SK-N-SH (cell line): ENCODE measurements around the gene LRP6. TPM values are rescaled to one million over a fixed set of nuclear protein-coding genes. Genes with fewer than 3 reads are reported as not detected.

Experiments used
- CTCF ChIA-PET: fragments of 300-600, 350-600 bp; formaldehyde crosslinking; extraction: SDS; loops from one replicate; lab custom pipeline; 2021; lab: Yijun Ruan, JAX
- POLR2A ChIA-PET: fragments of 350-600 bp; sonication (Branson Sonifier 250); formaldehyde crosslinking; extraction: SDS; loops from one replicate; lab custom pipeline; 2020; ENCODE audit warnings: antibody characterized with exemption, inconsistent platforms; lab: Yijun Ruan, JAX
- DNase-seq: peaks from one replicate; pipeline ENCODE4 v3.0.0; 2012
- H2AFZ ChIP-seq: fragments of 200-600 bp; sonication (generic); 2 replicates; pipeline ENCODE4 v1.8.1; 2016; ENCODE audit warnings: antibody characterized with exemption, mild to moderate bottlenecking, low read depth
- H3F3A ChIP-seq: fragments of 200-600 bp; sonication (generic); replicated peaks from 2 replicates; pipeline ENCODE3; 2016; ENCODE audit warnings: antibody characterized with exemption, mild to moderate bottlenecking; ENCODE audit not compliant: insufficient read depth
- H3K27ac ChIP-seq, 2 experiments: fragments of 200-500 bp in 1 of 2; fragments of 200-600 bp in 1 of 2; sonication (Bioruptor generic) in 1 of 2; sonication (generic), shearing (Covaris generic) in 1 of 2; 2 replicates each; pipeline versions ENCODE4 v1.5.1 to v1.6.1; 2014 to 2016; ENCODE audit warnings: low read depth in 2 of 2, inconsistent platforms in 1 of 2, low read length in 1 of 2, mild to moderate bottlenecking in 1 of 2, mixed read lengths in 1 of 2
- H3K27me3 ChIP-seq: fragments of 200-600 bp; sonication (generic), shearing (Covaris generic); 2 replicates; pipeline ENCODE4 v1.6.1; 2016; ENCODE audit warnings: mixed run types; ENCODE audit not compliant: insufficient read depth
- H3K36me3 ChIP-seq, 2 experiments: fragments of 200-500 bp in 1 of 2; fragments of 200-600 bp in 1 of 2; sonication (Bioruptor generic) in 1 of 2; sonication (generic) in 1 of 2; replicated peaks in 1 of 2; 2 replicates each; pipeline versions ENCODE3 to v1.5.1; 2014 to 2016; ENCODE audit warnings: low read length in 1 of 2, mild to moderate bottlenecking in 1 of 2; ENCODE audit not compliant: insufficient read depth in 2 of 2, control insufficient read depth in 1 of 2
- H3K4me1 ChIP-seq, 2 experiments: fragments of 200-500 bp in 1 of 2; fragments of 200-600 bp in 1 of 2; sonication (Bioruptor generic) in 1 of 2; sonication (generic), shearing (Covaris generic) in 1 of 2; 2 replicates each; pipeline versions ENCODE4 v1.5.1 to v1.6.1; 2014 to 2016; ENCODE audit warnings: low read depth in 1 of 2, low read length in 1 of 2, mixed run types in 1 of 2; ENCODE audit not compliant: insufficient read depth in 2 of 2, control insufficient read depth in 1 of 2
- H3K4me2 ChIP-seq: fragments of 200-600 bp; sonication (generic), shearing (Covaris generic); 2 replicates; pipeline ENCODE4 v1.6.1; 2017; ENCODE audit warnings: mixed run types
- H3K4me3 ChIP-seq, 2 experiments: fragments of 200-500 bp in 1 of 2; fragments of 200-600 bp in 1 of 2; sonication (Bioruptor generic) in 1 of 2; sonication (generic), shearing (Covaris generic) in 1 of 2; 2 replicates each; pipeline versions ENCODE4 v1.5.1 to v1.8.1; 2014 to 2016; ENCODE audit warnings: low read depth in 2 of 2, inconsistent platforms in 1 of 2, low read length in 1 of 2, mild to moderate bottlenecking in 1 of 2, mixed read lengths in 1 of 2, moderate library complexity in 1 of 2
- H3K79me2 ChIP-seq: fragments of 200-600 bp; sonication (generic); 2 replicates; pipeline ENCODE4 v1.8.1; 2017; ENCODE audit warnings: mild to moderate bottlenecking; ENCODE audit not compliant: insufficient read depth
- H3K9ac ChIP-seq: fragments of 200-600 bp; sonication (generic); 2 replicates; pipeline ENCODE4 v1.6.1; 2017; ENCODE audit warnings: mixed run types
- H3K9me2 ChIP-seq: fragments of 200-600 bp; sonication (generic); 2 replicates; pipeline ENCODE4 v1.6.1; 2017; ENCODE audit warnings: mixed run types
- H3K9me3 ChIP-seq: fragments of 200-600 bp; sonication (generic); 2 replicates; pipeline ENCODE4 v1.6.1; 2017; ENCODE audit warnings: mixed run types, mild to moderate bottlenecking, moderate library complexity
- H4K20me1 ChIP-seq: fragments of 200-600 bp; sonication (generic); 2 replicates; pipeline ENCODE4 v1.6.1; 2017; ENCODE audit warnings: mild to moderate bottlenecking, mixed run types; ENCODE audit not compliant: insufficient read depth
- JUND ChIP-seq: IDR thresholded peaks from 2 replicates; pipeline ENCODE4 v1.4.0; 2012
- PBX3 ChIP-seq: IDR thresholded peaks from 2 replicates; pipeline ENCODE4; 2012
- RXRA ChIP-seq: IDR thresholded peaks from 2 replicates; pipeline ENCODE4 v1.4.0; 2012; ENCODE audit warnings: low read depth, mild to moderate bottlenecking, borderline replicate concordance
- SIN3A ChIP-seq: IDR thresholded peaks from 2 replicates; pipeline ENCODE4 v1.6.1; 2012; ENCODE audit warnings: low read depth, mild to moderate bottlenecking, low read length, moderate library complexity, borderline replicate concordance
- SMC3 ChIP-seq: IDR thresholded peaks from 2 replicates; pipeline ENCODE4 v1.6.1; 2012; ENCODE audit warnings: low read depth, low read length, improper control_type of control experiment
- TAF1 ChIP-seq: IDR thresholded peaks from 2 replicates; pipeline ENCODE4 v1.6.1; 2012; ENCODE audit warnings: low read depth, mild to moderate bottlenecking, low read length, moderate library complexity, borderline replicate concordance
- TCF12 ChIP-seq: IDR thresholded peaks from 2 replicates; pipeline ENCODE4 v1.4.0; 2012
- USF2 ChIP-seq: fragments of 150-350 bp; IDR thresholded peaks from 2 replicates; pipeline ENCODE4 v1.6.1; 2017; ENCODE audit warnings: antibody characterized with exemption, low read length, low read depth, borderline replicate concordance
- WGBS: methylation state at CpG from one replicate; pipeline ENCODE4 v1.1.6; 2017; ENCODE audit warnings: low lambda C conversion rate; 5-methylcytosine and 5-hydroxymethylcytosine counted together
- polyA plus RNA-seq, 3 experiments: library from polyadenylated mRNA; depleted of rRNA; stranded (reverse); fragments of >200 nt; gene quantifications; 2 replicates each; pipeline ENCODE4 v1.2.3, GENCODE V29; 2012
- TF ChIP-seq, protein P1 (sequence below): IDR thresholded peaks from 2 replicates; pipeline ENCODE4 v1.4.0; 2012; ENCODE audit warnings: low read depth, borderline replicate concordance

Gene LRP6
- polyA plus RNA-seq, 1 of the 3 experiments (the other 2 are of a cell fraction), result 13.7 TPM

GRCh38 chr12:12141000-12141399 is 125.8 kb downstream of the LRP6 start (continued):
- TF ChIP-seq, protein P1, sequence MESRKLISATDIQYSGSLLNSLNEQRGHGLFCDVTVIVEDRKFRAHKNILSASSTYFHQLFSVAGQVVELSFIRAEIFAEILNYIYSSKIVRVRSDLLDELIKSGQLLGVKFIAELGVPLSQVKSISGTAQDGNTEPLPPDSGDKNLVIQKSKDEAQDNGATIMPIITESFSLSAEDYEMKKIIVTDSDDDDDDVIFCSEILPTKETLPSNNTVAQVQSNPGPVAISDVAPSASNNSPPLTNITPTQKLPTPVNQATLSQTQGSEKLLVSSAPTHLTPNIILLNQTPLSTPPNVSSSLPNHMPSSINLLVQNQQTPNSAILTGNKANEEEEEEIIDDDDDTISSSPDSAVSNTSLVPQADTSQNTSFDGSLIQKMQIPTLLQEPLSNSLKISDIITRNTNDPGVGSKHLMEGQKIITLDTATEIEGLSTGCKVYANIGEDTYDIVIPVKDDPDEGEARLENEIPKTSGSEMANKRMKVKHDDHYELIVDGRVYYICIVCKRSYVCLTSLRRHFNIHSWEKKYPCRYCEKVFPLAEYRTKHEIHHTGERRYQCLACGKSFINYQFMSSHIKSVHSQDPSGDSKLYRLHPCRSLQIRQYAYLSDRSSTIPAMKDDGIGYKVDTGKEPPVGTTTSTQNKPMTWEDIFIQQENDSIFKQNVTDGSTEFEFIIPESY, result no peak

GRCh38 chr12:12138203-12139154 is 128.4 kb downstream of the LRP6 start:
- H3K4me1 ChIP-seq, result no peaks in the 10 kb centered on the region; a peak in 1 of 4 replicates
- H4K20me1 ChIP-seq, result no peaks in the 10 kb centered on the region
- TF ChIP-seq SMC3 (no peak), PBX3 (no peak), RXRA (no peak), TAF1 (no peak), SIN3A (no peak), TCF12 (no peak), JUND (no peak), USF2 (no peak)
- TF ChIP-seq, protein P1, result no peak
- no peaks in the 10 kb centered on the region for H3K9me2 ChIP-seq
- ChIA-PET POLR2A (interaction anchor here (0.5 kb wide), 1 partner anchor 148 kb away, joined by 3 read pairs; no protein-coding TSS in a partner anchor), CTCF (interaction anchor here (0.6 to 0.7 kb wide), 2 partner anchors 16 to 517 kb away, joined by 3 read pairs; no protein-coding TSS in a partner anchor)
- no peak overlapping the region for H3K4me2 ChIP-seq
- no peaks in the 10 kb centered on the region for H3K9me3 ChIP-seq
- H3K27me3 ChIP-seq, result no peaks in the 10 kb centered on the region
- H3F3A ChIP-seq, result no peaks in the 10 kb centered on the region
- no peak overlapping the region for H3K4me3 ChIP-seq
- H3K9ac ChIP-seq, result no peak overlapping the region
- peaks cover 31 to 51% of the 10 kb centered on the region in 2 experiments for H3K36me3 ChIP-seq
- peaks cover 7% of the 10 kb centered on the region; the same call in 1 of the 2 replicates for H3K79me2 ChIP-seq
- no peak overlapping the region for H3K27ac ChIP-seq
- no peak for DNase-seq
- 82% methylated on average over 3 of the region's 3 CpGs for WGBS
- no peak overlapping the region for H2AFZ ChIP-seq
